ENCODE measurements around the gene MAPRE2.

MAPRE2 gene

GRCh38 chr18:35074581-35074980, 33.4 kb downstream of the MAPRE2 start:
- ChIA-PET POLR2A (ENCODE audit: low non-redundant PET) (no interaction called here), CTCF (no interaction called here)
- no peak for TF ChIP-seq CTCF (conservative IDR thresholded peaks at IDR 0.05; ENCODE audit: low read depth)

GRCh38 chr18:35075132-35075531, 33.9 kb downstream of the MAPRE2 start:
- no peak for TF ChIP-seq CTCF (conservative IDR thresholded peaks at IDR 0.05; ENCODE audit: low read depth)
- no peak overlapping the region for H3K27ac ChIP-seq
- ChIA-PET POLR2A (ENCODE audit: low non-redundant PET) (no interaction called here), CTCF (no interaction called here)
- no peak for DNase-seq (ENCODE audit: low spot score)

More at GRCh38 chr18:35074581-35074980, 33.4 kb downstream of the MAPRE2 start:
- DNase-seq (ENCODE audit: low spot score), result no peak
- H3K27ac ChIP-seq, result no peak overlapping the region

GRCh38 chr18:35076135-35076924, 35.1 kb downstream of the MAPRE2 start:
- DNase-seq (ENCODE audit: low spot score), result peak; percentile 19
- POLR2A ChIA-PET (ENCODE audit: low non-redundant PET), result no interaction called here
- CTCF ChIA-PET, result no interaction called here
- H3K27ac ChIP-seq, result no peak overlapping the region
- no peak for TF ChIP-seq CTCF (conservative IDR thresholded peaks at IDR 0.05; ENCODE audit: low read depth)

GRCh38 chr18:35077937-35078336, 36.7 kb downstream of the MAPRE2 start:
- no peak for DNase-seq (ENCODE audit: low spot score)
- POLR2A ChIA-PET (ENCODE audit: low non-redundant PET), result no interaction called here
- H3K27ac ChIP-seq, result no peak overlapping the region
- no peak for TF ChIP-seq CTCF (conservative IDR thresholded peaks at IDR 0.05; ENCODE audit: low read depth)
- CTCF ChIA-PET, result no interaction called here

- ChIA-PET POLR2A (ENCODE audit: low non-redundant PET) (no interaction called here), CTCF (no interaction called here)
- DNase-seq (ENCODE audit: low spot score), result no peak
- no peak for TF ChIP-seq CTCF (conservative IDR thresholded peaks at IDR 0.05; ENCODE audit: low read depth)
- no peak overlapping the region for H3K27ac ChIP-seq
Measured at GRCh38 chr18:35080058-35080457, 38.8 kb downstream of the MAPRE2 start.

GRCh38 chr18:35083174-35083712, 42.0 kb downstream of the MAPRE2 start:
- no peak overlapping the region for H3K27ac ChIP-seq
- CTCF ChIA-PET, result no interaction called here
- POLR2A ChIA-PET (ENCODE audit: low non-redundant PET), result no interaction called here
- no peak for DNase-seq (ENCODE audit: low spot score)
- no peak for TF ChIP-seq CTCF (conservative IDR thresholded peaks at IDR 0.05; ENCODE audit: low read depth)

Measured in RWPE1 (cell line).